GM12878 (cell line): Measurements from ENCODE around the gene ATXN1. TPM values are rescaled to one million over a fixed set of nuclear protein-coding genes. Genes with fewer than 3 reads are reported as not detected.

Experiments used
- ATAC-seq: fragments of 200-7000 bp; cut with Tn5 transposase; 3 replicates; pipeline ENCODE4 v1.9.1; 2020; ENCODE audit warnings: mild to moderate bottlenecking, moderate library complexity
- BruUV-seq: library from RNA; stranded (reverse); fragments of 400-500 nt; replicated peaks from 2 replicates; lab custom pipeline; 2021; lab: Mats Ljungman, UMichigan
- CTCF ChIA-PET: fragments of 300-600 bp; sonication (Branson Sonifier 250); formaldehyde crosslinking; extraction: SDS; loops from one replicate; lab custom pipeline; 2021; ENCODE audit warnings: inconsistent platforms; lab: Yijun Ruan, JAX
- POLR2A ChIA-PET: fragments of 350-600 bp; formaldehyde crosslinking; extraction: SDS; loops from one replicate; lab custom pipeline; 2021; ENCODE audit warnings: inconsistent platforms; lab: Charles Lee
- RAD21 ChIA-PET: fragments of 300-600 bp; sonication (Branson Sonifier 250); formaldehyde crosslinking; loops from one replicate; lab custom pipeline; 2023; ENCODE audit warnings: antibody characterized with exemption; ENCODE audit not compliant: unreplicated experiment; lab: Charles Lee
- SMC1A ChIA-PET: fragments of 300-600 bp; sonication (Branson Sonifier 250); formaldehyde crosslinking; loops from one replicate; lab custom pipeline; 2023; ENCODE audit not compliant: unreplicated experiment, uncharacterized antibody; lab: Charles Lee
- DNase-seq: peaks from one replicate; pipeline ENCODE4 v3.0.0-alpha.2; 2011; ENCODE audit warnings: low read depth, low spot score
- FAIRE-seq: peaks from 3 replicates; lab custom pipeline; 2011; peaks lifted over from hg19 to GRCh38; lab: Jason Lieb, UNC
- H2AFZ ChIP-seq: 2 replicates; pipeline ENCODE4 v1.6.0; 2011; ENCODE audit warnings: low read depth, low read length, control low read depth; ENCODE audit not compliant: control insufficient read depth
- H3K27ac ChIP-seq: 2 replicates; pipeline ENCODE4 v1.5.1; 2011; ENCODE audit warnings: control low read depth; ENCODE audit not compliant: control insufficient read depth, insufficient read depth
- H3K27me3 ChIP-seq, 2 experiments: replicated peaks in 1 of 2; 2 replicates each; pipeline versions ENCODE4 v1.6.0 to v1.6.1; 2011; ENCODE audit warnings: low read length in 1 of 2; ENCODE audit not compliant: control insufficient read depth in 2 of 2, insufficient read depth in 2 of 2
- H3K36me3 ChIP-seq, 2 experiments: 2 replicates each; pipeline ENCODE4 v1.5.1; 2011; ENCODE audit warnings: low read length in 1 of 2; ENCODE audit not compliant: control insufficient read depth in 2 of 2, insufficient read depth in 2 of 2
- H3K4me1 ChIP-seq: 2 replicates; pipeline ENCODE4 v1.6.1; 2011; ENCODE audit warnings: mild to moderate bottlenecking, low read length, moderate library complexity, mixed read lengths; ENCODE audit not compliant: control insufficient read depth, insufficient read depth
- H3K4me2 ChIP-seq: 2 replicates; pipeline ENCODE4 v1.6.0; 2011; ENCODE audit warnings: control low read depth; ENCODE audit not compliant: control insufficient read depth, insufficient read depth
- H3K4me3 ChIP-seq: fragments of 200-600 bp; sonication (generic); 2 replicates; pipeline ENCODE4 v1.5.1; 2016
- H3K79me2 ChIP-seq: 2 replicates; pipeline ENCODE4 v1.6.0; 2011; ENCODE audit warnings: low read length; ENCODE audit not compliant: control insufficient read depth, insufficient read depth
- H3K9ac ChIP-seq: 2 replicates; pipeline ENCODE4 v1.8.0; 2011; ENCODE audit warnings: low read length, control low read depth, mixed read lengths; ENCODE audit not compliant: control insufficient read depth, insufficient read depth
- H3K9me3 ChIP-seq: replicated peaks from 3 replicates; pipeline ENCODE4 v1.5.1; 2011; ENCODE audit warnings: mild to moderate bottlenecking, low read length; ENCODE audit not compliant: control insufficient read depth, insufficient read depth
- H4K20me1 ChIP-seq: 2 replicates; pipeline ENCODE4 v1.6.0; 2011; ENCODE audit not compliant: control insufficient read depth, insufficient read depth
- ATF3 ChIP-seq: IDR thresholded peaks from 2 replicates; pipeline ENCODE4 v1.6.1; 2011; ENCODE audit warnings: low read depth, mild to moderate bottlenecking, low read length, moderate library complexity, borderline replicate concordance; ENCODE audit errors: extremely low read depth
- CEBPZ ChIP-seq: fragments of 150-350 bp; IDR thresholded peaks from 2 replicates; pipeline ENCODE4 v1.6.1; 2016; ENCODE audit warnings: low read depth, low read length
- EED ChIP-seq: sonication (generic); IDR thresholded peaks from 2 replicates; pipeline ENCODE4 v1.6.1; 2016; ENCODE audit warnings: antibody characterized with exemption, low read depth
- HDAC6 ChIP-seq: fragments of 200-600 bp; sonication (generic); IDR thresholded peaks from one replicate; pipeline ENCODE4 v1.8.0; 2017; ENCODE audit warnings: antibody characterized with exemption; ENCODE audit not compliant: unreplicated experiment
- MEF2A ChIP-seq: IDR thresholded peaks from 2 replicates; pipeline ENCODE4 v1.6.1; 2011; ENCODE audit warnings: low read depth, mild to moderate bottlenecking, low read length, moderate library complexity; ENCODE audit not compliant: insufficient read depth
- MEF2B ChIP-seq: fragments of 450-650 bp; IDR thresholded peaks from 2 replicates; pipeline ENCODE4 v1.6.1; 2018; ENCODE audit warnings: mild to moderate bottlenecking, moderate library complexity; ENCODE audit not compliant: partially characterized antibody, poor library complexity, severe bottlenecking
- RELA ChIP-seq: fragments of 450-650 bp; IDR thresholded peaks from 2 replicates; pipeline ENCODE4 v1.8.0; 2014; ENCODE audit warnings: borderline replicate concordance; ENCODE audit not compliant: partially characterized antibody
- RFX5 ChIP-seq: IDR thresholded peaks from 2 replicates; pipeline ENCODE4 v1.6.1; 2011; ENCODE audit warnings: low read depth, low read length, improper control_type of control experiment
- SIN3A ChIP-seq: IDR thresholded peaks from 2 replicates; pipeline ENCODE4 v1.6.1; 2012; ENCODE audit warnings: low read depth, low read length, improper control_type of control experiment
- ZNF592 ChIP-seq: fragments of 450-650 bp; IDR thresholded peaks from 2 replicates; pipeline ENCODE4 v1.6.1; 2017; ENCODE audit warnings: mild to moderate bottlenecking, moderate library complexity
- ZZZ3 ChIP-seq: IDR thresholded peaks from 2 replicates; pipeline ENCODE4 v1.6.1; 2011; ENCODE audit warnings: low read depth; ENCODE audit not compliant: control insufficient read depth, insufficient read length
- WGBS: methylation state at CpG from one replicate; pipeline ENCODE4 v1.1.6; 2016; ENCODE audit warnings: low lambda C conversion rate; ENCODE audit not compliant: insufficient replicate concordance, insufficient coverage; ENCODE audit errors: missing lambda C conversion rate; 5-methylcytosine and 5-hydroxymethylcytosine counted together
- in situ Hi-C: fragments of 300-500 bp; cut with MboI; formaldehyde crosslinking; loops from 9 replicates; pipeline ENCODE4 v1.14.3; 2018; ENCODE audit warnings: mixed read lengths
- intact Hi-C: fragments of 100-400 bp; cut with micrococcal nuclease; formaldehyde crosslinking; loops from one replicate; pipeline ENCODE4 v1.14.2; 2022; ENCODE audit not compliant: unreplicated experiment
- polyA plus RNA-seq, 11 experiments: library from polyadenylated mRNA; depleted of rRNA in 4 of 11; unstranded in 6 of 11; stranded (reverse) in 5 of 11; fragments of >200 nt; fragmentation: Nextera tagmentation in 4 of 11; fragmentation: Illumina TruSeq in 1 of 11; extraction: Ambion mirVana in 4 of 11; extraction: Trizol in 1 of 11; gene quantifications; 1 replicate in 1 of 11; 2 replicates in 10 of 11; pipeline versions ENCODE4 v1.2.1 to v1.2.3, GENCODE V29; 2011 to 2016; ENCODE audit warnings: inconsistent platforms in 2 of 11, missing spikeins in 2 of 11, low read depth in 1 of 11
- total RNA-seq, 4 experiments: library from RNA; depleted of rRNA in 3 of 4; stranded (reverse); fragments of >200 nt in 3 of 4; fragmentation: Illumina TruSeq in 1 of 4; extraction: Trizol in 1 of 4; gene quantifications; 2 replicates each; pipeline versions ENCODE4 v1.2.1 to v1.2.3, GENCODE V29; 2013 to 2021
- TF ChIP-seq, protein P1 (sequence below): fragments of 450-650 bp; conservative IDR thresholded peaks from 2 replicates; pipeline ENCODE4 v1.6.1; 2017; ENCODE audit warnings: mild to moderate bottlenecking, moderate library complexity

ATXN1 gene
- total and polyA plus RNA-seq, 10 of the 15 experiments (the other 5 are each of a cell fraction or from before 2014, with no cell fraction given) = 12.2 to 51.2 (median 20.5) TPM

DNA sequence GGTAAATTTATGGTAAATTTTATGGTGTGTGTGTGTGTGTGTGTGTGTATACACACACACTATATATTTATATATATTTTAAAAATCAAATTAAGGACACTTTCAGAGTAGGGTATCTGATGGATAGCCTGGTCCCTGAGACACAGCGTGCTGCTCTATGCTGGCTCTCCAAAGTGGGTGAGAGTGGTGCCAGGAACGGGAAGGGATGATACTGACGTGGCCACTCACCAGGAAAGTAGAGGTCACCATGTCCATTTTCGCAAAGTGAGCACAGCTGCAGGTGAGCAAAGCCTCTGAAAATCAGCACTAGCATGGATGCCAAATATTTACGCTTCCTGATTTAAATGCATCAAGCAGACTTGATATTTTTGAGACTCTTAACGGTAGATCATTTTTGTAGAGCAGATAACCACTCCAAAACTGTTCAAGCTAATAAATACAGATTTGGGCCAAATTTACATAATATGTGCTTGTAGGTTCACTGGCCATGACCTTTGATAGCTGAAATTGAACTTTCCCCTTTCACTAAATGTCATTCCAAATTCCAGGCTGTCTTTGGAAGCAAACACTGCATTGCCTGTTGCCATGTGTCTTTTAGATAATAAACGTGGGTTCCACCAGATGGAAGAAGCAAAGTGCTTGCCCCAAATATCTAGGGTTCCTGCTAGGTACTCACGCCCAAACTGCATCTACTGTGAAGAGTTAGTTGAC is 116.6 kb downstream of the ATXN1 start:
- H3K4me1 ChIP-seq = peaks cover 11% of the 10 kb centered on the region
- H3K27ac ChIP-seq = no peak overlapping the region
- no peaks in the 10 kb centered on the region for H3K27me3 ChIP-seq
- FAIRE-seq = no peak
- 77% methylated on average over 8 of the region's 8 CpGs for WGBS
- no peaks in the 10 kb centered on the region for H3K9me3 ChIP-seq
- ChIA-PET POLR2A (interaction anchor here (0.6 to 1.2 kb wide), 2 partner anchors 10 to 23 kb away, joined by 3 to 7 read pairs; no protein-coding TSS in a partner anchor), SMC1A (interaction anchor here (0.7 kb wide), 2 partner anchors 119 to 885 kb away, joined by 3 read pairs; no protein-coding TSS in a partner anchor), RAD21 (interaction anchor here (2.2 kb wide), 1 partner anchor 13 kb away, joined by 6 read pairs; no protein-coding TSS in a partner anchor), CTCF (interaction anchor here (0.6 to 1.0 kb wide), 2 partner anchors 44 to 107 kb away, joined by 3 read pairs; no protein-coding TSS in a partner anchor)
- ATAC-seq = no peak
- H3K4me2 ChIP-seq = no peak overlapping the region
- in situ Hi-C loops (no loop called here), intact Hi-C loops (no loop called here)
- no peaks in the 10 kb centered on the region for H3K79me2 ChIP-seq
- H2AFZ ChIP-seq = no peak overlapping the region
- no peak overlapping the region for H3K4me3 ChIP-seq
- BruUV-seq = no TSS peak
- peaks cover 0 to 2% of the 10 kb centered on the region in 2 experiments; a peak in 2 of 4 replicates for H3K36me3 ChIP-seq
- H4K20me1 ChIP-seq = no peaks in the 10 kb centered on the region
- DNase-seq = no peak
- no peak overlapping the region for H3K9ac ChIP-seq
- no peak for TF ChIP-seq RELA
- no peak for TF ChIP-seq CEBPZ
- no peak for TF ChIP-seq MEF2B
- no peak for TF ChIP-seq ZNF592
- TF ChIP-seq SIN3A = no peak
- TF ChIP-seq HDAC6 = no peak
- no peak for TF ChIP-seq EED
- TF ChIP-seq ZZZ3 = no peak
- no peak for TF ChIP-seq MEF2A
- TF ChIP-seq ATF3 = no peak
- TF ChIP-seq RFX5 = no peak
- TF ChIP-seq, protein P1, sequence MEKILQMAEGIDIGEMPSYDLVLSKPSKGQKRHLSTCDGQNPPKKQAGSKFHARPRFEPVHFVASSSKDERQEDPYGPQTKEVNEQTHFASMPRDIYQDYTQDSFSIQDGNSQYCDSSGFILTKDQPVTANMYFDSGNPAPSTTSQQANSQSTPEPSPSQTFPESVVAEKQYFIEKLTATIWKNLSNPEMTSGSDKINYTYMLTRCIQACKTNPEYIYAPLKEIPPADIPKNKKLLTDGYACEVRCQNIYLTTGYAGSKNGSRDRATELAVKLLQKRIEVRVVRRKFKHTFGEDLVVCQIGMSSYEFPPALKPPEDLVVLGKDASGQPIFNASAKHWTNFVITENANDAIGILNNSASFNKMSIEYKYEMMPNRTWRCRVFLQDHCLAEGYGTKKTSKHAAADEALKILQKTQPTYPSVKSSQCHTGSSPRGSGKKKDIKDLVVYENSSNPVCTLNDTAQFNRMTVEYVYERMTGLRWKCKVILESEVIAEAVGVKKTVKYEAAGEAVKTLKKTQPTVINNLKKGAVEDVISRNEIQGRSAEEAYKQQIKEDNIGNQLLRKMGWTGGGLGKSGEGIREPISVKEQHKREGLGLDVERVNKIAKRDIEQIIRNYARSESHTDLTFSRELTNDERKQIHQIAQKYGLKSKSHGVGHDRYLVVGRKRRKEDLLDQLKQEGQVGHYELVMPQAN = no peak
